GM23248 (cell line): ENCODE measurements around the gene MED25. TPM values are rescaled to one million over a fixed set of nuclear protein-coding genes. Genes with fewer than 3 reads are reported as not detected.

ENCODE experiments used
- DNase-seq: peaks from one replicate; pipeline ENCODE4 v3.0.0-alpha.2; 2015
- H2AFZ ChIP-seq: fragments of 200-600 bp; sonication (generic); 2 replicates; pipeline ENCODE4 v1.6.1; 2016; ENCODE audit warnings: antibody characterized with exemption
- H3F3A ChIP-seq: fragments of 200-600 bp; sonication (generic); 2 replicates; pipeline ENCODE4 v1.6.1; 2016; ENCODE audit warnings: mild to moderate bottlenecking, antibody characterized with exemption, mixed run types; ENCODE audit not compliant: insufficient read depth
- H3K27ac ChIP-seq: fragments of 200-600 bp; sonication (generic); 2 replicates; pipeline ENCODE4 v1.5.1; 2016; ENCODE audit warnings: mild to moderate bottlenecking
- H3K27me3 ChIP-seq: fragments of 200-600 bp; sonication (generic); replicated peaks from 2 replicates; pipeline ENCODE4 v1.6.1; 2016; ENCODE audit warnings: mild to moderate bottlenecking; ENCODE audit not compliant: insufficient read depth
- H3K36me3 ChIP-seq: fragments of 200-600 bp; sonication (generic); 2 replicates; pipeline ENCODE4 v1.6.1; 2016; ENCODE audit warnings: low read depth, mild to moderate bottlenecking
- H3K4me1 ChIP-seq: fragments of 200-600 bp; sonication (generic); 2 replicates; pipeline ENCODE4 v1.6.1; 2016; ENCODE audit warnings: mild to moderate bottlenecking; ENCODE audit not compliant: insufficient read depth
- H3K4me2 ChIP-seq: fragments of 200-600 bp; sonication (generic); one replicate; pipeline ENCODE4 v1.6.1; 2016; ENCODE audit warnings: mild to moderate bottlenecking; ENCODE audit not compliant: unreplicated experiment
- H3K4me3 ChIP-seq: fragments of 200-600 bp; sonication (generic); 2 replicates; pipeline ENCODE4 v1.5.1; 2016; ENCODE audit warnings: mild to moderate bottlenecking
- H3K79me2 ChIP-seq: fragments of 200-600 bp; sonication (generic); 2 replicates; pipeline ENCODE4 v1.6.1; 2016; ENCODE audit warnings: mild to moderate bottlenecking; ENCODE audit not compliant: insufficient read depth
- H3K9ac ChIP-seq: fragments of 200-600 bp; sonication (generic); 2 replicates; pipeline ENCODE4 v1.6.1; 2016; ENCODE audit warnings: mild to moderate bottlenecking
- H3K9me2 ChIP-seq: fragments of 200-600 bp; sonication (generic); 2 replicates; pipeline ENCODE4 v1.6.1; 2016; ENCODE audit warnings: mixed run types, mild to moderate bottlenecking, moderate library complexity; ENCODE audit not compliant: insufficient read depth
- H3K9me3 ChIP-seq: fragments of 200-600 bp; sonication (generic); one replicate; pipeline ENCODE4 v1.6.1; 2017; ENCODE audit warnings: low read depth
- H4K20me1 ChIP-seq: fragments of 200-600 bp; sonication (generic); 2 replicates; pipeline ENCODE4 v1.6.0; 2016; ENCODE audit not compliant: insufficient read depth
- EZH2 ChIP-seq: fragments of 200-600 bp; sonication (generic); IDR thresholded peaks from 2 replicates; pipeline ENCODE4 v1.6.1; 2018; ENCODE audit warnings: antibody characterized with exemption, mild to moderate bottlenecking; ENCODE audit not compliant: insufficient read depth, poor library complexity, severe bottlenecking
- EZH2phosphoT487 ChIP-seq: fragments of 200-600 bp; sonication (generic); IDR thresholded peaks from 2 replicates; pipeline ENCODE4 v1.6.1; 2018; ENCODE audit warnings: antibody characterized with exemption, moderate library complexity, mild to moderate bottlenecking, low read depth; ENCODE audit not compliant: insufficient read depth
- WGBS, 2 experiments: methylation state at CpG; one replicate each; pipeline ENCODE4 v1.1.6; 2015 to 2017; ENCODE audit warnings: low lambda C conversion rate in 2 of 2, low coverage in 1 of 2; ENCODE audit errors: missing lambda C conversion rate in 2 of 2; 5-methylcytosine and 5-hydroxymethylcytosine counted together
- in situ Hi-C: fragments of 300-500 bp; cut with MboI; formaldehyde crosslinking; loops from 2 replicates; pipeline ENCODE4 v1.15.0; 2020
- polyA plus RNA-seq: library from polyadenylated mRNA; unstranded; fragments of >200 nt; fragmentation: Nextera tagmentation; extraction: Ambion mirVana; gene quantifications from 2 replicates; pipeline ENCODE4 v1.2.1, GENCODE V29; 2016
- total RNA-seq: library from RNA; depleted of rRNA; stranded (reverse); fragments of >200 nt; shearing (Covaris generic); gene quantifications from 2 replicates; pipeline ENCODE4 v1.2.3, GENCODE V29; 2014

Gene MED25
- total and polyA plus RNA-seq, 2 experiments from 2014 or later: 21.8 to 21.9 TPM

- Histone ChIP-seq H3K9me3 (no peaks in the 10 kb centered on the region), H3K79me2 (no peaks in the 10 kb centered on the region), H3K9ac (peak overlapping the region; percentile 84), H3F3A (peaks cover 11% of the 10 kb centered on the region; the same call in 1 of the 2 replicates), H3K4me2 (peak overlapping the region; percentile 84), H3K36me3 (0 out of 2 replicates have a peak, but pooled peaks cover 2% of the 10 kb centered on the region), H2AFZ (peak overlapping the region; percentile 73), H3K27me3 (no peaks in the 10 kb centered on the region), H3K4me1 (peaks cover 14% of the 10 kb centered on the region), H3K4me3 (peak overlapping the region; percentile 76), H3K27ac (peak overlapping the region; percentile 83), H4K20me1 (no peaks in the 10 kb centered on the region), H3K9me2 (no peaks in the 10 kb centered on the region)
- no peak for DNase-seq
- 26 to 28% methylated on average over 11 of the region's 11 CpGs for WGBS, 2 experiments
- in situ Hi-C loops: no loop called here
- no peak for TF ChIP-seq EZH2
- no peak for TF ChIP-seq EZH2phosphoT487
Measured at GRCh38 chr19:49812452-49812996, 5.6 kb upstream of the MED25 start.

GRCh38 chr19:49812997-49813861 lies 4.9 kb upstream of the MED25 start, which contains the start of gene FUZ:
Gene FUZ (minus strand): TSS chr19:49813292. CDS start chr19:49813106, 186 bp downstream.
- Histone ChIP-seq H3F3A (peaks cover 5% of the 10 kb centered on the region; the same call in 1 of the 2 replicates), H3K36me3 (no peaks in the 10 kb centered on the region), H3K79me2 (peaks cover under 1% of the 10 kb centered on the region; the same call in 1 of the 2 replicates), H3K9ac (peak within 1 kb of the TSS; percentile 84), H3K4me3 (peak within 1 kb of the TSS; percentile 76), H2AFZ (peak within 1 kb of the TSS; percentile 73), H4K20me1 (no peaks in the 10 kb centered on the region), H3K9me2 (no peaks in the 10 kb centered on the region), H3K27me3 (no peaks in the 10 kb centered on the region), H3K9me3 (no peaks in the 10 kb centered on the region), H3K4me1 (peaks cover 14% of the 10 kb centered on the region), H3K27ac (peak within 1 kb of the TSS; percentile 83), H3K4me2 (peak within 1 kb of the TSS; percentile 84)
- TF ChIP-seq EZH2 (no peak), EZH2phosphoT487 (no peak)
- DNase-seq: peak; percentile 99
- 0 to 2% methylated on average over 45 of the region's 45 CpGs for WGBS, 2 experiments
- in situ Hi-C loops: no loop called here

- H3K36me3 ChIP-seq: no peaks in the 10 kb centered on the region
- peak overlapping the region; percentile 65 for H2AFZ ChIP-seq
- peak overlapping the region; percentile 84 for H3K9ac ChIP-seq
- peak overlapping the region; percentile 76 for H3K4me3 ChIP-seq
- in situ Hi-C loops: no loop called here
- H3K4me2 ChIP-seq: peak overlapping the region; percentile 76
- H3K4me1 ChIP-seq: peaks cover 14% of the 10 kb centered on the region
- H3K9me3 ChIP-seq: no peaks in the 10 kb centered on the region
- H3K27ac ChIP-seq: peak overlapping the region; percentile 83
- TF ChIP-seq EZH2 (no peak), EZH2phosphoT487 (no peak)
- H3K9me2 ChIP-seq: no peaks in the 10 kb centered on the region
- H4K20me1 ChIP-seq: no peaks in the 10 kb centered on the region
- peak; percentile 55 for DNase-seq
- WGBS, 2 experiments: 8 to 44% methylated on average over 1 of the region's 1 CpG
- peaks cover 5% of the 10 kb centered on the region; the same call in 1 of the 2 replicates for H3F3A ChIP-seq
- peaks cover 9% of the 10 kb centered on the region for H3K79me2 ChIP-seq
- H3K27me3 ChIP-seq: no peaks in the 10 kb centered on the region
Measured at GRCh38 chr19:49814010-49814409, 4.1 kb upstream of the MED25 start.

GRCh38 chr19:49816590-49816989 lies 1.5 kb upstream of the MED25 start:
- H3K9me3 ChIP-seq: no peaks in the 10 kb centered on the region
- no peak for TF ChIP-seq EZH2phosphoT487
- no peak for TF ChIP-seq EZH2
- peak overlapping the region; percentile 89 for H3K4me3 ChIP-seq
- H3K4me2 ChIP-seq: peak overlapping the region; percentile 80
- DNase-seq: no peak
- H3K79me2 ChIP-seq: peaks cover 34% of the 10 kb centered on the region
- H3K4me1 ChIP-seq: peaks cover 19% of the 10 kb centered on the region
- H3K36me3 ChIP-seq: no peaks in the 10 kb centered on the region
- H3F3A ChIP-seq: no peaks in the 10 kb centered on the region
- H3K9ac ChIP-seq: peak overlapping the region; percentile 95
- no peaks in the 10 kb centered on the region for H3K9me2 ChIP-seq
- peak overlapping the region; percentile 96 for H3K27ac ChIP-seq
- H3K27me3 ChIP-seq: no peaks in the 10 kb centered on the region
- H2AFZ ChIP-seq: peak overlapping the region; percentile 75
- WGBS, 2 experiments: 67 to 72% methylated on average over 14 of the region's 14 CpGs
- in situ Hi-C loops: no loop called here
- no peaks in the 10 kb centered on the region for H4K20me1 ChIP-seq
